Measurements from ENCODE around the gene RBM17. TPM values are rescaled to one million over a fixed set of nuclear protein-coding genes. Genes with fewer than 3 reads are reported as not detected.

The RBM17 gene
- total and polyA plus RNA-seq, 9 donors = 56.2 to 94.4 (median 70.3) TPM

GRCh38 chr10:6095810-6096570 lies 7.2 kb downstream of the RBM17 start:
- H3K9me3 ChIP-seq = no peaks in the 10 kb centered on the region
- H3K4me3 ChIP-seq = no peak overlapping the region
- H3K27me3 ChIP-seq = no peaks in the 10 kb centered on the region
- TF ChIP-seq CTCF (IDR thresholded peaks at IDR 0.05) = no peak
- no peak for TF ChIP-seq EP300 (IDR thresholded peaks at IDR 0.05)
- TF ChIP-seq POLR2A (IDR thresholded peaks at IDR 0.05) = no peak
- 70 to 81% (median 74%) methylated on average over 12 of the region's 12 CpGs for WGBS, 3 donors
- peaks cover 12% of the 10 kb centered on the region for H3K4me1 ChIP-seq (ENCODE audit: insufficient read depth)
- no peaks in the 10 kb centered on the region for H3K36me3 ChIP-seq
- no peak for DNase-seq
- intact Hi-C loops (cut with DNase I) = no loop called here
- no peak overlapping the region for H3K27ac ChIP-seq

- Histone ChIP-seq H3K4me3 (no peak overlapping the region), H3K36me3 (no peaks in the 10 kb centered on the region), H3K4me1 (ENCODE audit: insufficient read depth) (peaks cover 9% of the 10 kb centered on the region), H3K27ac (no peak overlapping the region), H3K27me3 (no peaks in the 10 kb centered on the region), H3K9me3 (no peaks in the 10 kb centered on the region)
- no peak for DNase-seq
- TF ChIP-seq CTCF (IDR thresholded peaks at IDR 0.05) = no peak
- TF ChIP-seq EP300 (IDR thresholded peaks at IDR 0.05) = no peak
- TF ChIP-seq POLR2A (IDR thresholded peaks at IDR 0.05) = no peak
- WGBS, 3 donors = 88 to 93% (median 91%) methylated on average over 5 of the region's 5 CpGs
- intact Hi-C loops (cut with DNase I) = no loop called here
These were observed 8.2 kb downstream of the RBM17 start for GRCh38 chr10:6097063-6097462.

- TF ChIP-seq CTCF (IDR thresholded peaks at IDR 0.05) = no peak
- TF ChIP-seq EP300 (IDR thresholded peaks at IDR 0.05) = no peak
- no peak for TF ChIP-seq POLR2A (IDR thresholded peaks at IDR 0.05)
- no peak overlapping the region for H3K27ac ChIP-seq
- H3K4me1 ChIP-seq (ENCODE audit: insufficient read depth) = peaks cover 9% of the 10 kb centered on the region
- H3K36me3 ChIP-seq = no peaks in the 10 kb centered on the region
- no peak overlapping the region for H3K4me3 ChIP-seq
- 83 to 88% (median 88%) methylated on average over 7 of the region's 7 CpGs for WGBS, 3 donors
- intact Hi-C loops (cut with DNase I) = no loop called here
- DNase-seq = no peak
- H3K27me3 ChIP-seq = no peaks in the 10 kb centered on the region
- no peaks in the 10 kb centered on the region for H3K9me3 ChIP-seq
These were observed 9.3 kb downstream of the RBM17 start for GRCh38 chr10:6098156-6098555.

GRCh38 chr10:6100370-6100769 lies 11.5 kb downstream of the RBM17 start:
- no peak overlapping the region for H3K4me3 ChIP-seq
- H3K27me3 ChIP-seq = no peaks in the 10 kb centered on the region
- 79 to 94% (median 80%) methylated on average over 1 of the region's 1 CpG for WGBS, 3 donors
- peaks cover 7% of the 10 kb centered on the region for H3K4me1 ChIP-seq (ENCODE audit: insufficient read depth)
- DNase-seq = no peak
- H3K27ac ChIP-seq = no peak overlapping the region
- no peaks in the 10 kb centered on the region for H3K36me3 ChIP-seq
- TF ChIP-seq CTCF (IDR thresholded peaks at IDR 0.05) (no peak), EP300 (IDR thresholded peaks at IDR 0.05) (no peak), POLR2A (IDR thresholded peaks at IDR 0.05) (no peak)
- intact Hi-C loops (cut with DNase I) = no loop called here
- H3K9me3 ChIP-seq = no peaks in the 10 kb centered on the region
